Calu3 (cell line): ENCODE data around the gene OOSP4A. TPM values are rescaled to one million over a fixed set of nuclear protein-coding genes. Genes with fewer than 3 reads are reported as not detected.

ENCODE experiments used
- BruUV-seq: library from RNA; stranded (reverse); fragments of 400-500 nt; replicated peaks from 2 replicates; lab custom pipeline; 2021; lab: Mats Ljungman, UMichigan
- CTCF ChIA-PET: fragments of 300-600 bp; sonication (Branson Sonifier 250); formaldehyde crosslinking; loops from one replicate; lab custom pipeline; 2022; ENCODE audit warnings: antibody characterized with exemption; lab: Charles Lee
- DNase-seq: peaks from one replicate; pipeline ENCODE4 v3.0.0; 2022
- H3K27ac Mint-ChIP-seq: one replicate; pipeline ENCODE4 v1.8.0; 2022; ENCODE audit warnings: mixed read lengths; ENCODE audit not compliant: unreplicated experiment
- H3K27me3 Mint-ChIP-seq: one replicate; pipeline ENCODE4 v1.8.0; 2022; ENCODE audit warnings: mixed read lengths; ENCODE audit not compliant: unreplicated experiment
- H3K36me3 Mint-ChIP-seq: one replicate; pipeline ENCODE4 v1.8.0; 2022; ENCODE audit warnings: mild to moderate bottlenecking, moderate library complexity, mixed read lengths; ENCODE audit not compliant: insufficient read depth, unreplicated experiment
- H3K4me1 Mint-ChIP-seq: one replicate; pipeline ENCODE4 v1.8.0; 2022; ENCODE audit warnings: mild to moderate bottlenecking, low read depth, mixed read lengths; ENCODE audit not compliant: unreplicated experiment
- H3K4me3 Mint-ChIP-seq: one replicate; pipeline ENCODE4 v1.8.0; 2022; ENCODE audit warnings: mild to moderate bottlenecking, low read depth, moderate library complexity, mixed read lengths; ENCODE audit not compliant: unreplicated experiment
- H3K9me3 Mint-ChIP-seq: one replicate; pipeline ENCODE4 v1.8.0; 2022; ENCODE audit warnings: low read depth, mixed read lengths; ENCODE audit not compliant: unreplicated experiment
- CTCF ChIP-seq: fragments of 200-600 bp; IDR thresholded peaks from one replicate; pipeline ENCODE4 v1.8.0; 2022; ENCODE audit warnings: antibody characterized with exemption; ENCODE audit not compliant: unreplicated experiment
- intact Hi-C: fragments of 100-400 bp; cut with micrococcal nuclease; formaldehyde crosslinking; loops from one replicate; pipeline ENCODE4 v1.10.0; 2022; ENCODE audit not compliant: unreplicated experiment
- total RNA-seq: library from RNA; stranded (reverse); gene quantifications from 2 replicates; pipeline ENCODE4 v1.2.3, GENCODE V29; 2022

OOSP4A gene
- total RNA-seq, 1 experiment from 2014 or later = not detected

GRCh38 chr11:59931688-59932087 lies 32.1 kb upstream of the OOSP4A start:
- Mint-ChIP-seq H3K36me3 (no peaks in the 10 kb centered on the region), H3K27me3 (no peaks in the 10 kb centered on the region), H3K4me3 (no peak overlapping the region), H3K27ac (no peak overlapping the region), H3K4me1 (no peaks in the 10 kb centered on the region), H3K9me3 (peaks cover 9% of the 10 kb centered on the region)
- CTCF ChIA-PET = no interaction called here
- no peak for TF ChIP-seq CTCF
- no peak for DNase-seq
- intact Hi-C loops = no loop called here
- BruUV-seq = no TSS peak

DNA sequence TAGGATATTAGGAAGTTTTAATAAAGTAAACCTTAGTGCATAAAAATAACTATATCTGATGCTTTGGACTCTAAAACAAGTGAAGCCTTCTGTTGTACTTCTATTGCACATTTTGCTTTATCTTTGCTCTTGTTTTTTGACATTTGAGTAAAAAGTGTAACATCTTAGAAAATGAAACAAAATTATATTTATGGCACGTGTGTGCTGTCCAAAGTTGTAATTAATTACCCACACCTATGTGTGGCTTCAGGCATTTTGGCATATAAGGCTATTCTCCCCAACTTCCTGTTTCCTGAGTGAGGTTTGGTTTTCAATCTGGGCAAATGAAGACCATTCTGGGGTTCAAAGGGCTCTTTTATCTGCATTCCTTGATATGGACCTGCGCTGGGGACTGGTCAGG lies 25.7 kb upstream of the OOSP4A start, which contains the start of gene OOSP1:
Gene OOSP1, plus strand, starts transcription at position 301 of the 400 bp plus-strand sequence. Its CDS starts 23 bp downstream, at position 324.
- Mint-ChIP-seq H3K9me3 (no peaks in the 10 kb centered on the region), H3K36me3 (no peaks in the 10 kb centered on the region), H3K27me3 (no peaks in the 10 kb centered on the region), H3K4me1 (no peaks in the 10 kb centered on the region), H3K4me3 (no peak within 1 kb of the TSS), H3K27ac (no peak within 1 kb of the TSS)
- CTCF ChIA-PET = no interaction called here
- TF ChIP-seq CTCF = no peak
- no peak for DNase-seq
- intact Hi-C loops = no loop called here
- no TSS peak for BruUV-seq

GRCh38 chr11:59938718-59939117 lies 25.1 kb upstream of the OOSP4A start:
- Mint-ChIP-seq H3K36me3 (no peaks in the 10 kb centered on the region), H3K4me3 (no peak overlapping the region), H3K27ac (no peak overlapping the region), H3K4me1 (no peaks in the 10 kb centered on the region), H3K9me3 (no peaks in the 10 kb centered on the region), H3K27me3 (no peaks in the 10 kb centered on the region)
- BruUV-seq = no TSS peak
- DNase-seq = no peak
- intact Hi-C loops = no loop called here
- CTCF ChIA-PET = no interaction called here
- TF ChIP-seq CTCF = no peak

DNA sequence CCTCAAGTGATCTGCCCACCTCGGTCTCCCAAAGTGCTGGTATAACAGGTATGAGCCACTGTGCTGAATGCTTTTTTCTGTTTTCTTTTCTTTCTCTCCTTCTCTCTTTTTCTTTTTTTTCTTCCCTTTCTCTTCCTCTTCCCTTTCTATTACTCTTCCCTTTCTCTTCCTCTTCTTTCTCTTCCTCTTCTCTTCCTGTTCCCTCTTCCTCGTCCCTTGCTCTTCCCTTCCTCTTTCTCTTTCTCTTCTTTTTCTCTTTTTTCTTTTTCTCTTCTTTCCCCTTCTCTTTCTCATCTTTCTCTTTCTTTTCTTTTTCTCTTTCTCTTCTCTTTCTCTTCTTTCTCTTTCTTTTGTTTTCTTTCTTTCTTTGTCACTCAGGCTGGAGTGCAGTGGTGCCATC lies 24.4 kb upstream of the OOSP4A start:
- Mint-ChIP-seq H3K36me3 (no peaks in the 10 kb centered on the region), H3K27ac (no peak overlapping the region), H3K4me3 (no peak overlapping the region), H3K27me3 (no peaks in the 10 kb centered on the region), H3K4me1 (no peaks in the 10 kb centered on the region), H3K9me3 (no peaks in the 10 kb centered on the region)
- no peak for DNase-seq
- no TSS peak for BruUV-seq
- CTCF ChIA-PET = no interaction called here
- intact Hi-C loops = no loop called here
- no peak for TF ChIP-seq CTCF
